GM12801 (cell line): Measurements from ENCODE around the gene CDK5RAP2.

Source experiments
- TF ChIP-seq, protein P1 (sequence below): IDR thresholded peaks from one replicate; pipeline ENCODE4 v1.5.1; 2011; ENCODE audit warnings: control low read depth; ENCODE audit not compliant: insufficient read length; ENCODE audit errors: extremely low read depth

The CDK5RAP2 gene

DNA sequence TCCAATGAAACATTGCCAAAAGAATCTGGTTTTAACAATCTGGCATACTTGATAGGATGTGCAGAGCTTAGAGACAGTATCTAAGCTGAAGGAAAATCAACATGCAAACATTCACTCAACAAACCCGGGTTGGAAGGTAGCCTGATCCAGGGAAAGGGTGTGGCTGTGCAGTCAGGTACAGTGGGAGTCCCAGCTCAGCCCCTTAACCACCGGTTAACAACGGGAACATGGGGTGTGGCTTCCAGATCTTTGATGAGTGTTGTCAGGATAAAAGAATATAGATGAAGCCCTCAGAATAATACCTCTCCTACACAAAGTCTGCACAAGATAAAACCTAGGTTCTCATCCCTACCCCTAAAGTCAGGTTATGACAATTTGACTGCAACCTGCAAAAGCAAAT, 127.3 kb downstream of the CDK5RAP2 start:
- TF ChIP-seq, protein P1, sequence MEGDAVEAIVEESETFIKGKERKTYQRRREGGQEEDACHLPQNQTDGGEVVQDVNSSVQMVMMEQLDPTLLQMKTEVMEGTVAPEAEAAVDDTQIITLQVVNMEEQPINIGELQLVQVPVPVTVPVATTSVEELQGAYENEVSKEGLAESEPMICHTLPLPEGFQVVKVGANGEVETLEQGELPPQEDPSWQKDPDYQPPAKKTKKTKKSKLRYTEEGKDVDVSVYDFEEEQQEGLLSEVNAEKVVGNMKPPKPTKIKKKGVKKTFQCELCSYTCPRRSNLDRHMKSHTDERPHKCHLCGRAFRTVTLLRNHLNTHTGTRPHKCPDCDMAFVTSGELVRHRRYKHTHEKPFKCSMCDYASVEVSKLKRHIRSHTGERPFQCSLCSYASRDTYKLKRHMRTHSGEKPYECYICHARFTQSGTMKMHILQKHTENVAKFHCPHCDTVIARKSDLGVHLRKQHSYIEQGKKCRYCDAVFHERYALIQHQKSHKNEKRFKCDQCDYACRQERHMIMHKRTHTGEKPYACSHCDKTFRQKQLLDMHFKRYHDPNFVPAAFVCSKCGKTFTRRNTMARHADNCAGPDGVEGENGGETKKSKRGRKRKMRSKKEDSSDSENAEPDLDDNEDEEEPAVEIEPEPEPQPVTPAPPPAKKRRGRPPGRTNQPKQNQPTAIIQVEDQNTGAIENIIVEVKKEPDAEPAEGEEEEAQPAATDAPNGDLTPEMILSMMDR: no peak

DNA sequence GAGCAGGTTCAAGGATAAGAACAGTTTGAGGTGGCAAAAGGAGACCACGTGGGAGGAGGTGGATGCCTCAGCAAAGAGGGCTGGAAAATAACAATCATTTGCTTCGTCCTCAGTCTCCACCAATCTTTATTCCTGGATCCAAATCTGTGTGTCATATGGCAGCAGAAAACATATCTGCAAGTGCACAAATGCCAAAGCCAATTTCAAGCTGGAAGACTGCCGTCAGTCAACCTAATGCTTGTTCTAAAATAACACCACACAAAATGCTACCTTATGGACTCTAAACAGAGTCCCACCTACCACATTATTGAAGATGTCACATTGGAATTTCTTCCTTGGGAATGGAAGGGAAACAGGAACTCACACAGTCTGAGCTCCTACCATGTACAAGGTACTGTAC, 129.1 kb downstream of the CDK5RAP2 start:
- TF ChIP-seq, protein P1: no peak

DNA sequence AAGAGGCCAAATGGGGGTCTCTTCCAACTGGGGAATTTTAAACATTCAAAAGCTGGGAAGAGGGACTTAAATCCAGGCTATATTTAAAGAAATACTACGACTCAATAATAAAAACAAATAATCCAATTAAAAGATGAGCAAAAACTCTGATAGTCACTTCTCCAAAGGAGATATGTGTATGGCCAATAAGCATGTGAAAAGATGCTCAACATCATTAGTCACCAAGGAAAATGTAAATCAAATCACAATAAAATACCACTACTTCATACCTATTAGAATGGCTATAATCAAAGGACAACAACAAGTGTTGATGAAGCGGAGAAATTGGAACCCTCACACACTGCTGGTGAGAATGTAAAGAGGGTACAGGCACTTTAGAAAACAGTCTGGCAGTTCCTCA, 130.4 kb downstream of the CDK5RAP2 start:
- TF ChIP-seq, protein P1: no peak

DNA sequence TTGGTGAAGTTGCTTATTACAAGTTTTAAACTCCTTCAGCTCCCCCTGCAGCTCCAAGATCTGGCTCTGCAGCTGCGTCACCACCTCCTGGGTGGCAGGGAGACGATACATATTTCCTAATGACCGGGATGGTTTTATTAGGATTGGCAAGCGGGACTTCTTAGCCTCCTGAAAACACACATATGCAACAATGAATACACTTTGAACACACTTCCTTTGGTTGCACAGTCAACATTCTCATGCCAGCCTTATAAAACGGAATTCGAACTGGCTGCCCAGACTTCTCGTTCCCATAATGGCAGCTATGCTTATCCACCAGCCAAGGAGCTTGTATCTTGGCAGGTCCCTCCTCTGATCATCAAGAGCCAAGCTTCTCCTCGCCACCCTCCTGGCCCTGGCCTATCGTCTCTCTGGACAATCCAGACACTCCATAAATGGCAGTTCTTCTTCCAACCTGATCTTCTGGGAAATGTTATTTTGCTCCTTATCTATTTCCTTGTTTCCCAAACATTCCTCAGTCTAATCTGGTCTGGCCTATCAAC, 131.9 kb downstream of the CDK5RAP2 start:
- TF ChIP-seq, protein P1: no peak

DNA sequence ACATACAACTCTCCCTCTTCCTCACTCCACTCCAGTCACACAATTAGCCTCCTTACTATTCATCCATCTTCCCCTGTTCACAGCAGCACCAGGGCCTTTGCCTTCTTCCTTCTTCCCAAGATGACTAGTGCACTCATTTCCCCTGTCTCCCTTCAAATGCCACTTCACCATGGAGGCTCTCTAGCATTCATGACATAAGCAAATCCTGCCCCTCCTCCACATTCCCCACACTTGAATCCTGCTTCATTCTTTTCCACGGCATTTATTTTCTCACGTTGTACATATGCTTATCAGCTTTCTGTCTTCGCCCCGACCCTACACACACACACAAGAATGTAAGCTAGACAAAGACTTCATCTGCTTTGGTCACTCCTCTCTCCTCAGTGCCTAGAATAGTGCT, 133.3 kb downstream of the CDK5RAP2 start:
- TF ChIP-seq, protein P1: no peak

DNA sequence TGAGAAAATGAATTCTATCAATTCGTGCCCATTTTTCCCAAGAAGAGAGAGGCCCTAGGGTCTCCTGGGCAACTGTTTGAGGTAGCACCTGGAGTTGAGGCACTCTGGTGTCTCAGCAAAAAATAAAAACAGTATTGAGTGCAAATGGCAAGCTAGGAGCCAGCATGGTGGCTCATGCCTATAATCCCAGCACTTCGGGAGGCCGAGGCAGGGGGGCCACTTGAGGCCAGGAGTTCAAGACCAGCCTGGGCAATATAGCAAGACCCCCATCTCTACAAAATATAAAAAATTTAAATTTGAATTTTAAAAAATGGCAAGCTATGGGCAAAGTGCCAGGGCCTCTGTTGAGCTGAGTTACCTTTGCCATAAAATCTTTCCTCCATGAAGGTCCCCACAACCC, 136.0 kb downstream of the CDK5RAP2 start:
- TF ChIP-seq, protein P1: no peak

DNA sequence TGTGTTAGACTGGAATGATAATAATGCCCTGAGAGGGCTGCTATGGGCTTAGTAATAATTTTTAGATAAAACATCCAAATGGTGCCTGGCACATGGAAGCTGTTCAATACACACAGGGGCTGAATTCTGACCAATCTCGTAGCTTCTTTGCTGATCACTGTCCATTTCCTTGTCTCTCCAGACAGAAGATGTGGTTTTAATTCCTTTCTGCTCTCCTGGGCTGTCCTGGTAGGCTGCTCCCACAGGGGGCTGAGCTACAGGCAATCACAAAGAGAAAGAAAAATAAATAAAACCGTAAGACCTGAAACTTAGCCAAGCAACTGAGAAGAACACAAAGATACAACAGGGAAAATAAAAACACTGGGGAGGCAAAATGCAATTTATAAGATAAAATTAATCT, 136.5 kb downstream of the CDK5RAP2 start:
- TF ChIP-seq, protein P1: no peak
